Activated naive CD4-positive, alpha-beta T cell treated with anti-CD3 and anti-CD28 coated beads for 36 hours (primary cell): ENCODE data around the gene GNB1. TPM values are rescaled to one million over a fixed set of nuclear protein-coding genes. Genes with fewer than 3 reads are reported as not detected.
"Not testable (repeated sequence)": the region's sequence is repeated elsewhere in the genome, so short reads cannot be mapped to it uniquely, and the experiment has no call there.

Experiments used
- CTCF ChIA-PET: fragments of 350-600 bp; sonication (Branson Sonifier 250); formaldehyde crosslinking; loops from one replicate; lab custom pipeline; 2021; ENCODE audit warnings: antibody characterized with exemption; lab: Charles Lee
- DNase-seq: peaks from one replicate; pipeline ENCODE4 v3.0.0-alpha.2; 2020
- H3K27ac Mint-ChIP-seq: one replicate; pipeline ENCODE4 v1.8.0; 2021; ENCODE audit warnings: mild to moderate bottlenecking, mixed read lengths
- H3K27me3 Mint-ChIP-seq: one replicate; pipeline ENCODE4 v1.8.0; 2021; ENCODE audit warnings: low read depth, mixed read lengths
- H3K36me3 Mint-ChIP-seq: one replicate; pipeline ENCODE4 v1.8.0; 2021; ENCODE audit warnings: low read depth, mixed read lengths
- H3K4me1 Mint-ChIP-seq: one replicate; pipeline ENCODE4 v1.8.0; 2021; ENCODE audit warnings: low read depth, mixed read lengths
- H3K4me3 Mint-ChIP-seq: one replicate; pipeline ENCODE4 v1.8.0; 2021; ENCODE audit warnings: mild to moderate bottlenecking, moderate library complexity, mixed read lengths
- H3K9me3 Mint-ChIP-seq: one replicate; pipeline ENCODE4 v1.8.0; 2021; ENCODE audit warnings: mixed read lengths
- intact Hi-C: fragments of 100-400 bp; cut with micrococcal nuclease; formaldehyde crosslinking; loops from one replicate; pipeline ENCODE4 v1.15.1; 2023
- total RNA-seq, 2 experiments: library from RNA; stranded (reverse); gene quantifications; one replicate each; pipeline ENCODE4 v1.2.3, GENCODE V29; 2021

The GNB1 gene
- total RNA-seq, 2 experiments from 2014 or later, result 326 to 351 TPM

DNA sequence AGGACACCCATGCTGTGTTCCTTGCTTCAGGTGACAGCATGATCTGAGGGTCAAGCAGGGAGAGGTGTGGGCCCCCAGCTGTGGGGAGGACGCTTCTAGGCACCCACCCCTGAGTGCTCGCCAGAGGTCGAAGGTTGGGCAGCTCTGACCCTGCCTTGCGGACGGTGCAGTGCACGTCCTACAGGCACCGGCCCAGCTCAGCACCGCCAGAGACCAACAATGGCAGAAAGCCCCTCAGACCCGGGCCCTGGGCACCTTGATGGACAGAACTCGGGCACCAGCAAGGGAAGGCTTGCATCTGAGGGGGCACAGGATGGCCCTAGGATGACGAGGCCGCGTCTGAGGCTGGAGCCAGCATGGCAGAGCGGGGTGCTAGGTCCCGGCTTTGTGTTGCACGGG lies 137.3 kb downstream of the GNB1 start:
- no peak for DNase-seq
- CTCF ChIA-PET, result no interaction called here
- intact Hi-C loops, result no loop called here
- H3K27ac Mint-ChIP-seq, result no peak overlapping the region
- no peaks in the 10 kb centered on the region for H3K9me3 Mint-ChIP-seq
- no peaks in the 10 kb centered on the region for H3K27me3 Mint-ChIP-seq
- peaks cover 12% of the 10 kb centered on the region for H3K36me3 Mint-ChIP-seq
- no peak overlapping the region for H3K4me3 Mint-ChIP-seq
- H3K4me1 Mint-ChIP-seq, result no peaks in the 10 kb centered on the region

GRCh38 chr1:1752636-1753606 lies 138.0 kb downstream of the GNB1 start:
- CTCF ChIA-PET, result no interaction called here

GRCh38 chr1:1752190-1752589 lies 138.7 kb downstream of the GNB1 start:
- H3K27me3 Mint-ChIP-seq, result no peaks in the 10 kb centered on the region
- H3K27ac Mint-ChIP-seq, result no peak overlapping the region
- H3K9me3 Mint-ChIP-seq, result no peaks in the 10 kb centered on the region
- CTCF ChIA-PET, result no interaction called here
- intact Hi-C loops, result no loop called here
- DNase-seq, result no peak
- H3K4me3 Mint-ChIP-seq, result no peak overlapping the region
- no peaks in the 10 kb centered on the region for H3K4me1 Mint-ChIP-seq
- H3K36me3 Mint-ChIP-seq, result peaks cover 6% of the 10 kb centered on the region

More at GRCh38 chr1:1752636-1753606, 138.0 kb downstream of the GNB1 start:
- Mint-ChIP-seq H3K27ac (no peak overlapping the region), H3K4me3 (no peak overlapping the region), H3K27me3 (no peaks in the 10 kb centered on the region), H3K9me3 (no peaks in the 10 kb centered on the region), H3K36me3 (peaks cover 8% of the 10 kb centered on the region), H3K4me1 (no peaks in the 10 kb centered on the region)
- intact Hi-C loops, result no loop called here
- no peak for DNase-seq

GRCh38 chr1:1749941-1750340 lies 140.9 kb downstream of the GNB1 start:
- H3K27ac Mint-ChIP-seq, H3K27me3 Mint-ChIP-seq, H3K36me3 Mint-ChIP-seq, CTCF ChIA-PET, H3K4me1 Mint-ChIP-seq, DNase-seq, intact Hi-C loops, H3K4me3 Mint-ChIP-seq, H3K9me3 Mint-ChIP-seq: not testable (repeated sequence)

GRCh38 chr1:1748686-1749321 lies 142.1 kb downstream of the GNB1 start:
- Mint-ChIP-seq H3K27me3 (no peaks in the 10 kb centered on the region), H3K4me1 (no peaks in the 10 kb centered on the region), H3K4me3 (no peak overlapping the region), H3K27ac (no peak overlapping the region), H3K36me3 (peaks cover 4% of the 10 kb centered on the region), H3K9me3 (no peaks in the 10 kb centered on the region)
- CTCF ChIA-PET, result no interaction called here
- DNase-seq, result no peak
- intact Hi-C loops, result no loop called here

- H3K4me1 Mint-ChIP-seq, H3K36me3 Mint-ChIP-seq, H3K27me3 Mint-ChIP-seq, intact Hi-C loops, H3K9me3 Mint-ChIP-seq, H3K27ac Mint-ChIP-seq, CTCF ChIA-PET, DNase-seq: not testable (repeated sequence)
- H3K4me3 Mint-ChIP-seq, result peak overlapping the region; percentile 49
Measured at GRCh38 chr1:1746566-1746909, 144.3 kb downstream of the GNB1 start.

DNA sequence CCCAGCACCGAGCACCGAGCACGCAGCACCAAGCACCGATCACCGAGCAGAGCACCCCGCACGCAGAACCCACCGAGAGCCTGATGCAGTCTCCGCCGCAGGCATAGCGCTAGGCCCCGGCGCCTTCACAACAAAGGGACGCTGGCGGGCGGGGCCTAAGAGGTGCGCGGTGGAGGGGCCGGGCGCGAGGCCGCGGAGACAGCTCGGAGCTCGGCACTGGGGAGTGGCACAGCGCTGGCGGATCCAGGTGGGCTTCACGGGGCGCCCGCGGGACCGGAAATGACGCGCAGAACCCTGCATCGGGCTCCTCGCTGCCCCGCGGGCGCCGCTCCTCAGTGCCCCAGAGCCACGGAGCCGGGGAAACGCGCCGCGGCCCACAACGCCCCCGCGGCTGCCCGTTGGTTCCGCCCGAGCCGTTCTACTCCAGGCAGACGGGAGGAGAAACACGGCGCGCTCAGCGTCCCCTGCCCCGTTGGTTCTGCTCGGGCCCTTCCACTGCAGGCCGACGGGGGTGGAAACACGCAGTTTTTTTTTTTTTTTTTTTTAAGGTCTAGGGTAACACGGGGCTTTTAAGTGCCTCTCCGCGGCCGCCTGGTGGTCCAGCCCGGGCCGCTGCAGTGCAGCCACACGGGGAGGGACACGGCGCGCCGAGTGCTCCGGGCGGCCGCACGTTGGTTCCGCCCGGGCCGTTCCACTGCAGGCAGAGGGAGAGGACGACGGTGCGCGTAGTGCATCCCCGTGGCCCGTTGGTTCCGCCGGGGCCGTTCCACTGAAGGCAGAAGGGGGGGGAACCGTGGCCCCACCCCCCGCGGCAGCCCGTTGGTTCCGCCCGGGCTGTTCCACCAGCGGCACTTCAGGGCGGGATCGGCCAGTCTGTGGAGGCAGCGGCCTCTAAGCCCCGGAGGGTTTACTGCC lies 145.0 kb downstream of the GNB1 start:
- Mint-ChIP-seq H3K27ac (peak overlapping the region; percentile 53), H3K4me3 (peak overlapping the region; percentile 49)
- H3K9me3 Mint-ChIP-seq, CTCF ChIA-PET, H3K4me1 Mint-ChIP-seq, H3K36me3 Mint-ChIP-seq, H3K27me3 Mint-ChIP-seq, intact Hi-C loops: not testable (repeated sequence)
- peak; percentile 49 for DNase-seq

- CTCF ChIA-PET, H3K9me3 Mint-ChIP-seq, H3K4me3 Mint-ChIP-seq, H3K27me3 Mint-ChIP-seq, H3K4me1 Mint-ChIP-seq, intact Hi-C loops, H3K36me3 Mint-ChIP-seq, DNase-seq: not testable (repeated sequence)
- H3K27ac Mint-ChIP-seq, result peak overlapping the region; percentile 4
Measured at GRCh38 chr1:1742529-1742928, 148.4 kb downstream of the GNB1 start.

GRCh38 chr1:1741013-1741412 lies 149.9 kb downstream of the GNB1 start:
- not testable (repeated sequence) for H3K27ac Mint-ChIP-seq

GRCh38 chr1:1738799-1739337 lies 152.0 kb downstream of the GNB1 start:
- H3K4me3 Mint-ChIP-seq, H3K27ac Mint-ChIP-seq, H3K27me3 Mint-ChIP-seq, CTCF ChIA-PET, intact Hi-C loops, H3K4me1 Mint-ChIP-seq, DNase-seq, H3K36me3 Mint-ChIP-seq, H3K9me3 Mint-ChIP-seq: not testable (repeated sequence)

More at GRCh38 chr1:1741013-1741412, 149.9 kb downstream of the GNB1 start:
- H3K27me3 Mint-ChIP-seq, H3K9me3 Mint-ChIP-seq, H3K4me1 Mint-ChIP-seq, CTCF ChIA-PET, H3K36me3 Mint-ChIP-seq, H3K4me3 Mint-ChIP-seq, DNase-seq, intact Hi-C loops: not testable (repeated sequence)

- H3K4me1 Mint-ChIP-seq, CTCF ChIA-PET: not testable (repeated sequence)
- peak overlapping the region; percentile 61 for H3K27ac Mint-ChIP-seq
Measured at GRCh38 chr1:1737675-1738590, 153.0 kb downstream of the GNB1 start.

More at GRCh38 chr1:1737675-1738590, 153.0 kb downstream of the GNB1 start:
- H3K9me3 Mint-ChIP-seq, H3K27me3 Mint-ChIP-seq, H3K36me3 Mint-ChIP-seq, intact Hi-C loops, DNase-seq, H3K4me3 Mint-ChIP-seq: not testable (repeated sequence)
